Measurements from ENCODE around the gene SCYL2. TPM values are rescaled to one million over a fixed set of nuclear protein-coding genes. Genes with fewer than 3 reads are reported as not detected.
"Not testable (repeated sequence)": the region's sequence is repeated elsewhere in the genome, so short reads cannot be mapped to it uniquely, and the experiment has no call there.

Gene SCYL2
- total RNA-seq, 4 donors from 2014 or later: 46.3 to 55.6 (median 51.4) TPM

DNA sequence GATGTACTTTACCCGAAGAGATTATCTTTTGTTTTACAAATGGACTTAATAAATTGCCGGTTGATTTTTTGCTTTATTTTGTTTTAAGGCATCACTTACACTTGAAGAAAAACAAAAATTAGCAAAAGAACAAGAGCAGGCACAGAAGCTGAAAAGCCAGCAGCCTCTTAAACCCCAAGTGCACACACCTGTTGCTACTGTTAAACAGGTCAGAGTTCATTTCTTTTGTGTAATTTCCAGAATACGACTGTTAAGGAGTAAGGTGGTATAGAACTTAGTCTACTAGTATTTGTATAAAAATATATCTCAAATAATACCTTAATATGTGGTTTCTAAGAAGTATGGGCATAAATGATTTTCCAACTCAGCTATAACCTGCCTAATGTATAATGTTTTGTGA, 70.3 kb downstream of the SCYL2 start:
- Histone ChIP-seq H3K36me3 (peaks cover 22 to 80% (median 45%) of the 10 kb centered on the region in 4 donors), H3K4me1 (peaks cover 0 to 2% (median under 1%) of the 10 kb centered on the region in 4 donors), H3K9me3 (no peaks in the 10 kb centered on the region), H3K4me3 (no peak overlapping the region), H3K27me3 (no peaks in the 10 kb centered on the region), H3K27ac (replicated peaks in 1 of 4) (no peak overlapping the region)
- intact Hi-C loops (cut with DNase I): no loop called here
- 76% methylated on average over 3 of the region's 3 CpGs for WGBS
- TF ChIP-seq, protein P1, sequence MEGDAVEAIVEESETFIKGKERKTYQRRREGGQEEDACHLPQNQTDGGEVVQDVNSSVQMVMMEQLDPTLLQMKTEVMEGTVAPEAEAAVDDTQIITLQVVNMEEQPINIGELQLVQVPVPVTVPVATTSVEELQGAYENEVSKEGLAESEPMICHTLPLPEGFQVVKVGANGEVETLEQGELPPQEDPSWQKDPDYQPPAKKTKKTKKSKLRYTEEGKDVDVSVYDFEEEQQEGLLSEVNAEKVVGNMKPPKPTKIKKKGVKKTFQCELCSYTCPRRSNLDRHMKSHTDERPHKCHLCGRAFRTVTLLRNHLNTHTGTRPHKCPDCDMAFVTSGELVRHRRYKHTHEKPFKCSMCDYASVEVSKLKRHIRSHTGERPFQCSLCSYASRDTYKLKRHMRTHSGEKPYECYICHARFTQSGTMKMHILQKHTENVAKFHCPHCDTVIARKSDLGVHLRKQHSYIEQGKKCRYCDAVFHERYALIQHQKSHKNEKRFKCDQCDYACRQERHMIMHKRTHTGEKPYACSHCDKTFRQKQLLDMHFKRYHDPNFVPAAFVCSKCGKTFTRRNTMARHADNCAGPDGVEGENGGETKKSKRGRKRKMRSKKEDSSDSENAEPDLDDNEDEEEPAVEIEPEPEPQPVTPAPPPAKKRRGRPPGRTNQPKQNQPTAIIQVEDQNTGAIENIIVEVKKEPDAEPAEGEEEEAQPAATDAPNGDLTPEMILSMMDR (IDR thresholded peaks at IDR 0.05): no peak
- TF ChIP-seq POLR2A (IDR thresholded peaks at IDR 0.05; ENCODE audit: low read depth) (no peak), POLR2AphosphoS5 (IDR thresholded peaks at IDR 0.05) (no peak), EP300 (IDR thresholded peaks at IDR 0.05) (no peak)
- no peak for DNase-seq (ENCODE audit: extremely low spot score)

DNA sequence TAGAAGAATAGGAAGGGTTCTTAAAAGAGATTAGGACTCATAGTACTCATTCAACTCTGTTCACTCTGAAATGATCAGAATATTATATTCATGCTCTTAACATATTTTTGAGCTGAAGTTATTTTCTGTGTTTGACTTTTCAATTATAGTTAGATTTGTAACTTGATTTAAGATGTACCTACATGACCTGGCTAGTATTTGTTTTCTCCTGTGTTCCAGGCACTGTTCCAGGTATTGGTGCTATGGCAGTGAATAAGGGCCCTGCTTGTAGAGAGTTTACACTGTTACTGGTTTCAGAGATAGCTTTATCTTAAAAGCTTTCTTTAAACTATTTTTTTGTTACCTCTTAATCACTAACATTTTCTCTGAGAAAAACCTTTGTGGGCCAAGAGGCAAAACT, 70.8 kb downstream of the SCYL2 start:
- no peaks in the 10 kb centered on the region for H3K27me3 ChIP-seq
- intact Hi-C loops (cut with DNase I): no loop called here
- TF ChIP-seq, protein P1 (IDR thresholded peaks at IDR 0.05): no peak
- TF ChIP-seq POLR2AphosphoS5 (IDR thresholded peaks at IDR 0.05) (no peak), POLR2A (IDR thresholded peaks at IDR 0.05; ENCODE audit: low read depth) (no peak), EP300 (IDR thresholded peaks at IDR 0.05) (no peak)
- no peaks in the 10 kb centered on the region for H3K9me3 ChIP-seq
- no peaks in the 10 kb centered on the region for H3K4me1 ChIP-seq
- DNase-seq (ENCODE audit: extremely low spot score): no peak
- H3K27ac ChIP-seq (replicated peaks in 1 of 4): no peak overlapping the region
- H3K36me3 ChIP-seq: peaks cover 22 to 76% (median 42%) of the 10 kb centered on the region in 4 donors
- H3K4me3 ChIP-seq: no peak overlapping the region

DNA sequence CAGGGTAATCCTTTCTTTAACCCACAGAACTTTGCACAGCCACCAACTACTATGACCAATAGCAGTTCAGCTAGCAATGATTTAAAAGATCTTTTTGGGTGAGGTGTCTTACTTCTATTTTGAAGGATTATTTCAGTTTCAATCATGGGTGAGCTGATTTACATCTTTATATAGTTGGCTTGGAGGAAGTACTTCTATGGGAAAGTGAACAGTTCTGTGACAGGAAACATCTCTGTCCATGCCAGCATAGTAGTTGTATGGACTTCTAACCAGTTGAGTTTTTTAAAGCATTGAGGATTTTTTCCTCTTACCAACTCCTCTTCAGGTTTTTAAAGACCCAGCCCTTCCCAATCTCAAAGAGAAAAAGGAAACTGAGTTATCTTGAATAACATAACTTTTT, 72.1 kb downstream of the SCYL2 start:
- no peak for DNase-seq (ENCODE audit: extremely low spot score)
- Histone ChIP-seq H3K4me3 (no peak overlapping the region), H3K27me3 (no peaks in the 10 kb centered on the region), H3K9me3 (no peaks in the 10 kb centered on the region), H3K4me1 (no peaks in the 10 kb centered on the region), H3K36me3 (peaks cover 20 to 63% (median 34%) of the 10 kb centered on the region in 4 donors), H3K27ac (replicated peaks in 1 of 4) (no peak overlapping the region)
- no peak for TF ChIP-seq POLR2A (IDR thresholded peaks at IDR 0.05; ENCODE audit: low read depth)
- no peak for TF ChIP-seq POLR2AphosphoS5 (IDR thresholded peaks at IDR 0.05)
- TF ChIP-seq, protein P1 (IDR thresholded peaks at IDR 0.05): no peak
- no peak for TF ChIP-seq EP300 (IDR thresholded peaks at IDR 0.05)
- intact Hi-C loops (cut with DNase I): no loop called here

DNA sequence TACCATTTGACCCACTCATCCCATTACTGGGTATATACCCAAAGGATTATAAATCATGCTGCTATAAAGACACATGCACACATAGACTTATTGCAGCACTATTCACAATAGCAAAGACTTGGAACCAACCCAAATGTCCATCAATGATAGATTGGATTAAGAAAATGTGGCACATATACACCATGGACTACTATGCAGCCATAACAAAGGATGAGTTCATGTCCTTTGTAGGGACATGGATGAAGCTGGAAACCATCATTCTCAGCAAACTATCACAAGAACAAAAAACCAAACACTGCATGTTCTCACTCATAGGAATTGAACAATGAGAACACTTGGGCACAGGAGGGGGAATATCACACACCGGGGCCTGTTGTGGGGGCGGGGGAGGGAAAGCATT, 75.9 kb downstream of the SCYL2 start:
- not testable (repeated sequence) for H3K4me1 ChIP-seq; DNase-seq (ENCODE audit: extremely low spot score); H3K27me3 ChIP-seq; H3K27ac ChIP-seq (replicated peaks in 1 of 4); H3K4me3 ChIP-seq; H3K9me3 ChIP-seq
- H3K36me3 ChIP-seq: peaks cover 7 to 32% (median 12%) of the 10 kb centered on the region in 4 donors
- WGBS: 95% methylated on average over 2 of the region's 2 CpGs
- intact Hi-C loops (cut with DNase I): loop anchor here (10.0 kb wide), 1 partner anchor 108 kb away; no protein-coding TSS in a partner anchor

DNA sequence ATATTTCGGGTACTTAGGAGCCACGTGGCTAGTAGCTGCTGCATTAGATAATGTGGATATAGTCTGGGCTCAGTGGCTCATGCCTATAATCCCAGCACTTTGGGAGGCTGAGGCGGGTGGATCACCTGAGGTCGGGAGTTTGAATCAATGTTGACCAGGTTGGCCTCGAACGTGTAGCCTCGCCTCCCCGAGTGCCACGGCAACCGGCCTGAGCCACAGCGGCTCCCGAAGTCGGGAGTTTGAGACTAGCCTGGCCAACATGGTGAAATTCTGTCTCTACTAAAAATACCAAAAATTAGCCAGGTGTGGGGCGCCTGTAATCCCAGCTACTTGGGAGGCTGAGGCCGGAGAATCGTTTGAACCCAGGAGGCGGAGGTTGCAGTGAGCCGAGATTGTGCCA, 77.4 kb downstream of the SCYL2 start:
- intact Hi-C loops (cut with DNase I): loop anchor here (10.0 kb wide), 1 partner anchor 110 kb away; no protein-coding TSS in a partner anchor
- not testable (repeated sequence) for H3K4me1 ChIP-seq; DNase-seq (ENCODE audit: extremely low spot score); H3K27ac ChIP-seq (replicated peaks in 1 of 4); H3K27me3 ChIP-seq; H3K4me3 ChIP-seq; H3K9me3 ChIP-seq
- 97% methylated on average over 15 of the region's 18 CpGs for WGBS
- peaks cover 0 to 17% (median 0%) of the 10 kb centered on the region in 4 donors for H3K36me3 ChIP-seq

All from esophagus muscularis mucosa (tissue), 4 donors.